ENCODE data around the gene INSIG1.

DNA sequence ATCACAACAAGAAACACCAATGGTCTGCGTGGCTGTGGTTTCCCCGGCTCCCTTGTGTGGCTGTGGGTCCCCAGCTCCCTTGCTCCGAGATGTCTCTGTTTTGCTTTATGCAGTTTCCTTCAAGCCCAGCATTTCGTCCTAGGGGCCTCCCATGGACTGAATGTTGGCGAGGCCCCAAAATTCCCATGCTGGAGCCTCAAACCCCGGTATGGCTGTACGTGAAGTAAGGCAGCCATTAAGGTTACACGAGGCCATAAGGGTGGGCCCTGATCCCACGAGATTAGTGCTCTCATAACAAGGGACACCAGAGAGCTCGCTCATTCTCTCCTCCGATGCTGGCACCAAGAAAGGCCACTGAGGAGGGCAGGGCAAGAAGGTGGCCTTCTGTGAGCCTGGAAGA lies 44.6 kb downstream of the INSIG1 start:
- TF ChIP-seq, protein P1, sequence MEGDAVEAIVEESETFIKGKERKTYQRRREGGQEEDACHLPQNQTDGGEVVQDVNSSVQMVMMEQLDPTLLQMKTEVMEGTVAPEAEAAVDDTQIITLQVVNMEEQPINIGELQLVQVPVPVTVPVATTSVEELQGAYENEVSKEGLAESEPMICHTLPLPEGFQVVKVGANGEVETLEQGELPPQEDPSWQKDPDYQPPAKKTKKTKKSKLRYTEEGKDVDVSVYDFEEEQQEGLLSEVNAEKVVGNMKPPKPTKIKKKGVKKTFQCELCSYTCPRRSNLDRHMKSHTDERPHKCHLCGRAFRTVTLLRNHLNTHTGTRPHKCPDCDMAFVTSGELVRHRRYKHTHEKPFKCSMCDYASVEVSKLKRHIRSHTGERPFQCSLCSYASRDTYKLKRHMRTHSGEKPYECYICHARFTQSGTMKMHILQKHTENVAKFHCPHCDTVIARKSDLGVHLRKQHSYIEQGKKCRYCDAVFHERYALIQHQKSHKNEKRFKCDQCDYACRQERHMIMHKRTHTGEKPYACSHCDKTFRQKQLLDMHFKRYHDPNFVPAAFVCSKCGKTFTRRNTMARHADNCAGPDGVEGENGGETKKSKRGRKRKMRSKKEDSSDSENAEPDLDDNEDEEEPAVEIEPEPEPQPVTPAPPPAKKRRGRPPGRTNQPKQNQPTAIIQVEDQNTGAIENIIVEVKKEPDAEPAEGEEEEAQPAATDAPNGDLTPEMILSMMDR (IDR thresholded peaks at IDR 0.05) = no peak
- TF ChIP-seq MXI1 (IDR thresholded peaks at IDR 0.05; ENCODE audit: low read depth, low read length) (no peak), MAX (IDR thresholded peaks at IDR 0.05; ENCODE audit: low read depth) (no peak), RXRA (IDR thresholded peaks at IDR 0.05; ENCODE audit: borderline replicate concordance, low read depth) (no peak)

Data from SK-N-SH (cell line).